NCI-H2107 (cell line): ENCODE data around the gene REC8.

Source experiments
- DNase-seq: peaks from one replicate; lab custom pipeline; 2025; lab: John Stamatoyannopoulos, UW

REC8 gene, protein sequence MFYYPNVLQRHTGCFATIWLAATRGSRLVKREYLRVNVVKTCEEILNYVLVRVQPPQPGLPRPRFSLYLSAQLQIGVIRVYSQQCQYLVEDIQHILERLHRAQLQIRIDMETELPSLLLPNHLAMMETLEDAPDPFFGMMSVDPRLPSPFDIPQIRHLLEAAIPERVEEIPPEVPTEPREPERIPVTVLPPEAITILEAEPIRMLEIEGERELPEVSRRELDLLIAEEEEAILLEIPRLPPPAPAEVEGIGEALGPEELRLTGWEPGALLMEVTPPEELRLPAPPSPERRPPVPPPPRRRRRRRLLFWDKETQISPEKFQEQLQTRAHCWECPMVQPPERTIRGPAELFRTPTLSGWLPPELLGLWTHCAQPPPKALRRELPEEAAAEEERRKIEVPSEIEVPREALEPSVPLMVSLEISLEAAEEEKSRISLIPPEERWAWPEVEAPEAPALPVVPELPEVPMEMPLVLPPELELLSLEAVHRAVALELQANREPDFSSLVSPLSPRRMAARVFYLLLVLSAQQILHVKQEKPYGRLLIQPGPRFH

DNA sequence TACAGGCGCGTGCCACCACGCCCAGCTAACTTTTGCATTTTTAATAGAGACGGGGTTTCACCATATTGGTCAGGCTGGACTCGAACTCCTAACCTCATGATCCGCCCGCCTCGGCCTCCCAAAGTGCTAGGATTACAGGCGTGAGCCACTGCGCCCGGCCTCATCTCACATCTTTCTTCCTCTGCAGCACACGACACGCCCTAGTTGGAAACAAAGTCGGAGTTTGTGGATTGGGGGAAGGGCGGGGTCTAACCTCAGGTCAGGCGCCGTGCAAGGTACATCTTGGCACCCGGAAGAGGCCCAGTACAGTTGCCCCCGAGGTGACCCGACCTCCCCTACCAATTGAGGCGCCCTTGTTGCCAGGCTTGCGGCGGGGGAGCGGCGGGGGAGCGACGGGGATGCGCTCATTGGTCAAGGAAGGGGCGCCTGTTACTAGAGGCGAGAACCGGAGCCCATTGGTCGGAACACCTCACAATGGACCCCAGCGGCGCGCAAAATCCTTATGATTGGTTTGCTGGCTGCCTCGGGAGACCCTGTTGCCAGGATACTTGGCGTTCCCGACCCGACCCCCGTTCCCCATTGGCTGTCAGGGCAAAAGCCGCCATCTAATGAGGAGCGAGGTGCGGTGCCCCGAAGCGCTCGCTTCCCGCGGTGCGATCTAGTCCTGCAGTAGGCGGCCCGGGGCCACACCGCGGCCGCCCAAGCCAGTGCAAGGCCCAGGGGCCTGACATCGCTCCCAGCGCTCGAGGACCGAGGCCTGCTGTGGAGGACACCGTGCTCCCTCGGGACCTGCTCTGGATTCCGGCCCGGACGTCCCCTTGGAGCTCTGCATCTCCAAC, at the start of gene REC8:
Gene REC8, plus strand, starts transcription at position 659 of the 839 bp plus-strand sequence. CDS start 473 bp downstream, outside the sequence.
- DNase-seq: peak; percentile 100

DNA sequence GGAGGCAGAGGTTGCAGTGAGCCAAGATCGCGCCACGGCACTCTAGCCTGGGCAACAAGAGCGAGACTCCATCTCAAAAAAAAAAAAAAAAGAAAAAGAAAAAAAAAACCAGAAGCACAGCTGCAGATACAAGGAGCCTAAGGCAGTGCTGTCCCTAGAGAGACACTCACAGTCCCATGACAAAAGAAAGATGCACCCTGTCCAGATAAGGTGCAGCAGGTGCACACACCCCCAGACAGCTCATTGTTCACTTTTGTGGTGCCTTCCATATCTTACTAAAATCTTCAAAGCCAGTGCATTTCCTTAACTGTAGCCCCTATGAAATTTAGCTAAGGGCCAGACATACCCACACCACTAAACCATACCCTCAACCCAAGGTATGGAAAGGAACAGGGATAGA, 49.5 kb upstream of the REC8 start:
- DNase-seq: no peak

DNA sequence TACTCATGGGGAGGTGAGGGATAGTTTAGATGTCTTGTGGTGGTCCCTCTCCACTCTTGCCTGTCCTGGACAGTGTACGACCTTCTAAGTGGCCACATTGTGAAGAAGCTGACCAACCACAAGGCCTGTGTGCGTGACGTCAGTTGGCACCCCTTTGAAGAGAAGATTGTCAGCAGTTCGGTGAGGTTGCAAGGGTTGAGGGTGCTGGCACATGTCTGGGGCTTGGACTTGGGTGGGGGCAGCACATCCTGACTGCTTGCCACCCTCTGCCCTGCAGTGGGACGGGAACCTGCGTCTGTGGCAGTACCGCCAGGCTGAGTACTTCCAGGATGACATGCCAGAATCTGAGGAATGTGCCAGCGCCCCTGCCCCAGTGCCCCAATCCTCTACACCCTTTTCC, 49.0 kb upstream of the REC8 start:
- no peak for DNase-seq

DNA sequence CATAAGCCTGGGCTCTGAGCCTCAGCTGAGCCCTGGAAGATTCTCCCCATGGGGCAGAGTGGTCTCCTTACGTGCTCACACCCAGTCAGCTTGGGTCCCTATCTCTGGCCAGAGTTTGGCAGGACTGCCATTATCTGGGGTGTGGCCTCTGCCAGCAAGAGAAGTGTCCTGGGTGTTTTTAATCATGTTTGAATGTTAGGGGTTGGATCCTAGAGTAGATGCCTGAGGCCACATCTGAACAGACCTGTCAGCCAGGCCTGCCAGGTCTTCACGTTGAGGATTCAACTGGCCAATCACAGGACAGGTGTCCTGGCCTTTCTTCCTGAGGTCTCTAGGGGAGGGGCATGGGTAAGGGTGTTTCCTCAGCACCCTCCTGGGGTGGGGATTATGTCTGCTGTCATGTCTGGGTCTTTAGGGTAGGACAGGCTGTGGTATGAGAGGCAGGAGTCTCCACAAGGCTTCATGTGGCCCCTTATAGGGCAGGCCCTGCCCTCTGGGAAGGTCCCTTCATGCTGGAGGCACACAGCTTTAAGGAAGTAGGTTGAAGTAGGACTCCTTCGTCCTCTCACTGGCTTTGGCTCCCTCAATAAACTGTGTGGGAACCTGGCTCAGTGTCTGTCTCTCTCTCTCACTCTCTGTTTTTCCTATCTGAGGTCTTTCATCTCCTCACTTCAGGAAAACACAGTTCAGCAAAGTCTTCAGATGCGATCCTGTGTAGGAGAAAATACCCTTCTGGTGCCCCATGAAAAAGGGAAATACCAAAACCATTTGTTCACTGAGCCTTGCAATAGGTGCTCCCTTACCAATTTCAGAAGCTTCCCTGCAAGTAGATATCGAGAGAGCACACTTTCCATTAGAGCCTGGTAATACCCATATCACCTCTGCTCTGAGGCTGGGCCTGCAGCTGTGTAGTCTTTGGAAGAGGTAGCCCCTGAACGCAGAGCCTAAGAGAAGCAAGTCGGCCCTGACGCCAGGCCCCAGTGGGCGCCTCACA, 48.2 kb upstream of the REC8 start:
- no peak for DNase-seq

DNA sequence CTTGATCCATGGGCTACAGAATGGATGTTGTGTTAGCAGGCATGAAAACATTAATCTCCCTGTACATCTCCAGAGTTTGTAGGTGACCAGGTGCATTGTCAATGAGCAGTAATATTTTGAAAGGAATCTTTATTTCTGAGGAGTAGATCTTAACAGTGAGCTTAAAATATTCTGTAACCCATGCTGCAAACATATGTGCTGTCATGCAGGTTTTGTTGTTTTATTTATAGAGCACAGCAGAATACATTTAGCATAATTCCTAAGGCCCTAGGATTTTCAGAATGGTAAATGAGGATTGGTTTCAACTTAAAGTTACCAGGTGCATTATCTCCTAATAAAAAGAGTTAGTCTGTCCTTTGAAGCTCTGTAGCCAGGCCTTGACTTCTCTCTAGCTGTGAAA, 44.9 kb upstream of the REC8 start:
- DNase-seq: no peak

DNA sequence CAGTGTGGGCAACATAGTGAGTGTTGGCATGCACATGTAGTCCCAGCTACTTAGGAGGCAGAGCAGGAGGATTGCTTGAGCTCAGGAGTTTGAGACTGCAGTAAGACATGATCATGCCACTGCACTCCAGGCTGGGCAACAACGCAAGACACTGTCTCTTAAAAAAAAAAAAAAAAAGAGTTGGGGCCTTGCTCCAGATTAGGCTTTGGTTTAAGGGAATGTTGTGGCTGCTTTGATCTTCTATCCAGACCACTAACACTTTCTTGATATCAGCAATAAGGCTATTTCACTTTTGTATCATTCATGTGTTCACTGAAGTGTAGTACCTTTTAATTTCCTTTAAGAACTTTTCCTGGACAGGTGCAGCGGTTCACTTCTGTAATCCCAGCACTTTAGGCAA, 44.2 kb upstream of the REC8 start:
- DNase-seq: no peak

DNA sequence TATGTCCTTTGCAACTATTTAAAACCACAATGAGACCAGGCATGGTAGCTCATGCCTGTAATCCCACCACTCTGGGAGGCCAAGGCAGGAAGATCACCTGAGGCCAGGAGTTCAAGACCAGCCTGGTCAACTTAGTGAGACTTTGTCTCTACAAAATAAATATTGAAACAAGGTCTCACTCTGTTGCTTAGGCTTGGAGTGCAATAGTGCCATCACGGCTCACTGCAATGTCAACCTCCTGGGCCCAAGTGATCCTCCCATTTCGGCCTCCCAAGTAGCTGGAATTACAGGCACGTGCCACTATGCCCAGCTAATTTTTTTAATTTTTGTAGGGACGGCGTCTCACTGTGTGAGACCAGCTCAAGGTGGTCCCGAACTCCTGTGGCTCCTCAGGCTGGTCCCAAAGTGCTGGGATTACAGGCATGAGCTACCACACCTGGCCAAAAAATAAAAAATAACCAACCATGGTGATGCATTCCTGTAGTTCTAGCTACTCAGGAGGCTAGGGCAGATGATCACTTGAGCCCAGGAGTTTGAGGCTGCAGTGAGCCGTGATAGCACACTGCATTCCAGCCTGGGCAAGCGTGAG, 42.4 kb upstream of the REC8 start:
- no peak for DNase-seq

DNA sequence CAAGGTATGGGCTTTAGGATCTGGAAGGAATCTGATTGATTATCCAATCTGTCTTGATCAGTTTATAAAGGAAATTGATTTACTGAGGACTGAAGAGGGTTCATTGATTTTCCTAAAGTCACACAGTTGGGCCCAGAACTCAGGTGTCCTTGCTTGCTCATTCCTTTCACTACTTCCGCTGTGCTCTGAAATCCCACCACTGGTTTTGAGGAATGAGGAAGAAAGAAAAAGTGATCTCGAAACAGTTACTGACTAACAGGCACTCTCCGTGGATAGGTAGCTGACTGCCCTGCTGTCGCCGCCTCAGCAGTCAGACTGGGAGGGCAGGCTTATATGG, 41.5 kb upstream of the REC8 start, which contains the start of gene FITM1:
Gene FITM1, plus strand, starts transcription at position 280 of the 337 bp plus-strand sequence. CDS start 905 bp downstream, outside the sequence.
- no peak for DNase-seq

DNA sequence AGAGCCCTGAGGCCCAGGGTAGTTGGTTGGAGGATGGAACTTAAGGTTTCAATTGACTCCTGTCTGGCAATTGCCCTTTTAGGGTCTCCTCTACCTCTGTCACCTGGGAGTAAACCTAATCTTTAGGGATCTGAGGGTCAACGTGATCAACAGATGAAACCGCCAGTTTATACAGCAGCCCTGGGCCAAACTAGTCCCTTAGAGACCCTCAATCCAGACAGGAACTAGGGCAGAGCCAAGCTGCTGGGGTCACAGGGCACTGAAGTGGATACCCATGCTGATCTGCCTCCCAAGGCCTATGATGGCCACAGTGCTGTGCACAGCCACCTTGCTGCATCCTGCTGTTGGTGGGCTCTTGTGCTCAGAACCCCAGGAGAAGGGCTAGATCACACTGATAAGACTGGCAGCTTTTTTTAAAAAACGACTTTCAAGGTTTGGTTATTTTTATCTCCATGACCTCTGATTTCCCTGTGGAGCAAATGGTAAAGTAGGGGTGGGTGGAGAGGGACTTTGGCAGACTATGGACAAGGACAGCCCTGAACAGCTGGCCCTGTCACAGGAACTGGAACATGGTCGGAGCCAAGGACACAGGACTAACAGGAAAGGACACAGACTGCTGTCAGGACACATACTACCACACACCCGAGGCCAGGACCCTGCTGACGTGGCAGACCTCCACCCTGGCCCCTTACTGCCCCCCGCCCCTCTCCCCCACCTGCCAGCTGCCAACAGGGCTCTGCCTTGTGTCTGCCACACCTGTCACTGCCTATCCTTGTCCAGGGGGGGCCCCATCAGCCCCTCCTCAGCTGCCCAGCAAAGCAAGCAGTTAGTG, 40.9 kb upstream of the REC8 start:
- DNase-seq: no peak

DNA sequence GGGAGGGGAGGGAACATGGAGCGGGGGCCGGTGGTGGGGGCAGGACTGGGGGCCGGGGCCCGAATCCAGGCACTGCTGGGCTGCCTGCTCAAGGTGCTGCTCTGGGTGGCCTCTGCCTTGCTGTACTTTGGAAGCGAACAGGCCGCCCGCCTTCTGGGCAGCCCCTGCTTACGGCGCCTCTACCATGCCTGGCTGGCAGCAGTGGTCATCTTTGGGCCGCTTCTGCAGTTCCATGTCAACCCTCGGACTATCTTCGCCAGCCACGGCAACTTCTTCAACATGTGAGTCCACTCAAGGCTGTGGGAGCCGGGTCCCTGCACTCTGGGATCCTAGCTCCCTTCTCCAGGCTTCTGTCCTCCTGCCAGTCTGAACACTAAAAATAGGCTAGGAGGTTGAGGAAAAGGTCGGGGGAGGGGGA, 40.3 kb upstream of the REC8 start:
- DNase-seq: no peak

DNA sequence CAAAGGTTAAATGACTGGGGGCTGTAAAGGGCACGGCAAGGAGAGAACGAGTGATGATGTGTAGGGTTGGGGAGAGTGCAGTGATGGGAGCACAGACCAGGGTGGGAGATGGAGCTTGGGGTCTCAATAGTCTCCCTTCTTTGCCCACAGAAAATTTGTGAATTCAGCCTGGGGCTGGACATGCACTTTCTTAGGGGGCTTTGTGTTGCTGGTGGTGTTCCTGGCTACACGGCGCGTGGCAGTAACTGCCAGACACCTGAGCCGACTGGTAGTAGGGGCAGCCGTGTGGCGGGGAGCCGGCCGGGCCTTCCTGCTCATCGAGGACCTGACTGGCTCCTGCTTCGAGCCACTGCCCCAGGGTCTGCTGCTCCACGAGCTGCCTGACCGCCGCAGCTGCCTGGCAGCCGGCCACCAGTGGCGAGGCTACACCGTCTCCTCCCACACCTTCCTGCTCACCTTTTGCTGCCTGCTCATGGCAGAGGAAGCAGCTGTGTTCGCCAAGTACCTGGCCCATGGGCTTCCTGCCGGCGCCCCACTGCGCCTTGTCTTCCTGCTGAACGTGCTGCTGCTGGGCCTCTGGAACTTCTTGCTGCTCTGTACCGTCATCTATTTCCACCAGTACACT, 39.7 kb upstream of the REC8 start:
- peak; percentile 68 for DNase-seq

DNA sequence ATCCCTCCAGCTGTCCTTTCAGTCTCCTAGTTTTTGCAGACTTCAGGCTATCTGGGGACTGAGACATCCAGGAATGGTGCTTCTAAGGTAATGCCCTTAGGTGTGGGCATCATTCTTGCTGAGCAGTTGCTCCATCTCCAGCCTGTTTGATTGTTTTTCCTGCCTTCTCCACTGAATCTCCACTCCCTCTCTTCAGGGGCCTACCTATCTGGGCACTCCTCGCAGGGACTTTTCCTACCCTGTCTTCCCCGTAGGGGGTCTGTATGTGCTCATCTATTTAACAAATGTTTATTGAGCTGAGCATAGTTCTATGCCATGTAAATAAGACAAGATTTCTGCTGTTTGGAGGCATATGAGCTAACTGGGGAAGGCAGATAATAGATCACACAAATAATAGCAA, 38.9 kb upstream of the REC8 start:
- no peak for DNase-seq

DNA sequence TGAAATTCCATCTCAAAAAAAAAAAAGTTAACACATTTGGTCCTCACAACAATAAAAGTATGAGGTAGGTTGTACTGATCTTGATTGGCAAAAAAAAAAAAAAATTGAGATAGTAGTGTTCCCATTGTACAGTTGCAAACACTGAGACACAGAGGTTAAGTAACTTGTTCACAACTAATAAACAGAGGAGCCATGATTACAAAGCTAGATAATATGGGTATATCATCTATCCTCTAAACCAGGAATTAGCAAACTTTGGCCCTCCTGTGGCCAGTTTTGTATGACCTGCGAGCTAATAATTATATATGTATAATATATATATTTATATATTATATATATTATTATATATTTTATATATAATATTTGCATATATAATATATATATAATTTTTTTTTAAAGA, 38.1 kb upstream of the REC8 start:
- no peak for DNase-seq

DNA sequence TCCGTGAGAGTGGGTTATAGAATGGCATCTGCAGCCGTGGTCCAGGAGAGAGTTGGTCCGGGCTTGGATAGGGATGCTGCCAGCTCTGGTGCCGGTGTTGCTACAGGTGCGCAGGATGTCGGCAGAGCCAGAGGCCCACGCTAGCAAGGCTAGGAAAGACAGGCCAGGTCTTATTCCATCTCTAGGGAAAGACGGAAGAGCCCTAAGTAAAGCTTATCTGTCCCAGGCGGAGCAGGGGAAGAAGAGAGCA, 36.4 kb upstream of the REC8 start:
- no peak for DNase-seq

DNA sequence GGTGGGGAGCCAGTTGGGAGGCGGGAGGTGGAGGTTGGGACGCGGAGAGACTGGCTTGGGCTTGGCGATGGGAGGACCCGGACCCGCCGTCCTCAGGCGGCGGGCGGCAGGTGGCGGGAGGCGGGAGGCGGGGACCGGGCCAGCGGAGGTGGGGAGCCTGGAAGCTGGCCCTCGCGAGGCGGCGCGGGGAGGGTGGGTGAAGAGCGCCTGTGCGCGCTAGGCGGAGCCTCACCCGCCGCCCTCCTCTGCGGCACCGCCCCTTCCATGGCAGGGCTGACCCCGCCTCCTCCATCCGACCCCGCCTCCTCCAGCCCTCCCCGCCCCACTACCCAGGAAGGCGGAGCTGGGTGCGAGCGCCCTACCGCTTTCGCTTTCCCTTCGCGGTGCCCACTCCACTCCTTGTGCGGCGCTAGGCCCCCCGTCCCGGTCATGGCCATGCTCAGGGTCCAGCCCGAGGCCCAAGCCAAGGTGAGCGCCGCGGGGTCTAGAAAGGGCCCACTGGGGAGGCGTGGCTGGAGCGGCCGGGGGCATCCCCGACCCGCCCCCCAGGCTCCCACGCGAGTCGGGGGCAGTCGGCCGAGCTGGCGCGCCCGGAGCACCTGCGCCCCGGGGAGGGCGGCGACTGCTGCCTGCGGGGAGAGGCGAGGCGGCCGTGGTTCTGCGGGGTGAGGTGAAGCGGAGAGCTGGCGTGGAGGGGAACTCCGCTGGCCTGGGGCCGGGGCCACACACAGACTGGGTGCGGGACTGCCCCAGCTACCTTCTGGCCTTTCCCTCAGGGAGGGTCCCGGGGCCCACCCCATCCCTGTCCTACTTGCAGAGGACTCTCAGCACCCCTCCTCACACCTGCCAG, 35.8 kb upstream of the REC8 start, which contains the start of gene PSME1:
Gene PSME1, plus strand, starts transcription at position 361 of the 850 bp plus-strand sequence. Its CDS starts 69 bp downstream, at position 430.
- peak; percentile 98 for DNase-seq

DNA sequence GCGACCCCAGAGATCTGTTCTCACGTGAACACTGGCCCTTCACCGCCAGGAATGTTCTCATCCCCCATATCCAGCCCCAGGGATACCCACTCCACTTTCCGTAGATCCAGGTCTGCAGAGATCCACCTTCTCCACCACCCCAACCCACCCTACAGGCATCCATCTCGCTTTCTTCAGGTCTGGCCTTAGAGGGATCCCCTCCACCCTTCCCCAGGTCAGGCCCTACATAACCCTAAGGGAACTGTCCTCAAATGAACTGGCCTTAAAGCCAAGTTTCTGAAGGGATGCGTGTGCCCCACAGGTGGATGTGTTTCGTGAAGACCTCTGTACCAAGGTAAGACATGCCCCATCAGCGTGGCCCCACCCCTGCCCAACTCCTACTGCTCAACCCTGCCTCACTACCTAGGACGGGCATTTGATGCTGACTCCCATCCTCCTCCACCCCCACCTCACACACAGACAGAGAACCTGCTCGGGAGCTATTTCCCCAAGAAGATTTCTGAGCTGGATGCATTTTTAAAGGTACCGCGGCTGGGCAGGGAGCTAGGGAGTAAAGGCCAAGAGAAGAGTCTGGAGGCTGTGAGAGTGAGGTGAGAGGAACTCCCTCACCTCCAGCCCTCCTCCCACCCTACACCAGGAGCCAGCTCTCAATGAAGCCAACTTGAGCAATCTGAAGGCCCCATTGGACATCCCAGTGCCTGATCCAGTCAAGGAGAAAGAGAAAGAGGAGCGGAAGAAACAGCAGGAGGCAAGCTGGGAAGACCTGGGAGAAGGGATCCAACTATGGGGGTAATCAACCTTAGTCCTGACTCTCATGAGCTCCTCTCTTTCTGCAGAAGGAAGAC, 35.0 kb upstream of the REC8 start:
- DNase-seq: no peak

DNA sequence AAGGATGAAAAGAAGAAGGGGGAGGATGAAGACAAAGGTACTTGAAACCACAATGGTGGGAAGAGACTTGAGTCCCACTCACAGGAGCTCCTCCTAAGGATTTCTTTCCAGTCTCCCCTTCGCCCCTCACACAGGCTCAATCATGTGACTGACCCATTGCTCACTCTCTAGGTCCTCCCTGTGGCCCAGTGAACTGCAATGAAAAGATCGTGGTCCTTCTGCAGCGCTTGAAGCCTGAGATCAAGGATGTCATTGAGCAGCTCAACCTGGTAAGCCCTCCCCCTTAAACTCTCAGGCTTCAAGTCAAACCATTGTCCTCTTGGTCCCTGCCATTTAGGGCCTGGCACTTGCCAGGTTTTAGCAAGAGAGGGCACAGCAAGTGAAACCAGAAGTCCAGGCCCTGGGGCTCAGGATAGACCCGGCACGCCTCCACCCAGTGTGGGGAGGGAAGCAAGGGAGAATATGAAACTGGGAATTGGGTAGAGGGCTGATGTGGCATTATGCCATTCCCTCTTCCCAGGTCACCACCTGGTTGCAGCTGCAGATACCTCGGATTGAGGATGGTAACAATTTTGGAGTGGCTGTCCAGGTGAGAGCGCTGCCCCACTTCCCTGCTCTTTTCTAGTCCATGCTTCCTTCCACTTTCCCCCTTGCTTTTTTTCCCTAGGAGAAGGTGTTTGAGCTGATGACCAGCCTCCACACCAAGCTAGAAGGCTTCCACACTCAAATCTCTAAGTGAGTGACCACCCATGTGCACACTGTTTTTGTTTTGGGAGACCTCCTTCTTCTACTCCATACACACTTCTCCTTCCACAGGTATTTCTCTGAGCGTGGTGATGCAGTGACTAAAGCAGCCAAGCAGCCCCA, 34.1 kb upstream of the REC8 start:
- DNase-seq: no peak
